Measurements from ENCODE around the gene ROBO4. TPM values are rescaled to one million over a fixed set of nuclear protein-coding genes. Genes with fewer than 3 reads are reported as not detected.

Gene ROBO4
- total and polyA plus RNA-seq, 2 of the 13 experiments (the other 11 are each of a cell fraction or from before 2014, with no cell fraction given): 0.07 to 1.1 TPM

- TF ChIP-seq PAXIP1 (CRISPR knock-in tag; conservative IDR thresholded peaks at IDR 0.05) (peak; percentile 80), ATF4 (CRISPR knock-in tag; IDR thresholded peaks at IDR 0.05) (peak in 1 of 2 experiments; percentile 3; a peak in 1 of 4 replicates), NR2F2 (IDR thresholded peaks at IDR 0.05; ENCODE audit: borderline replicate concordance, low read depth) (0 out of 2 replicates have a peak, but pooled peaks have one; percentile 17), EP300 (IDR thresholded peaks at IDR 0.05; ENCODE audit: low read depth in 2 of 2, low read length in 2 of 2) (peak in 1 of 2 experiments; percentile 53; a peak in 1 of 4 replicates), EP300 (CRISPR knock-in tag; IDR thresholded peaks at IDR 0.05; ENCODE audit: borderline replicate concordance) (no peak), KDM2A (CRISPR knock-in tag; IDR thresholded peaks at IDR 0.05; ENCODE audit: borderline replicate concordance, low read depth) (0 out of 2 replicates have a peak, but pooled peaks have one; percentile 23), ZNF503 (CRISPR knock-in tag; IDR thresholded peaks at IDR 0.05) (no peak), TEAD3 (CRISPR knock-in tag; optimal IDR thresholded peaks at IDR 0.05; ENCODE audit: borderline replicate concordance) (peak; percentile 88), PBX2 (CRISPR knock-in tag; IDR thresholded peaks at IDR 0.05) (no peak), ELF1 (CRISPR knock-in tag; IDR thresholded peaks at IDR 0.05) (peak; percentile 67), SOX5 (CRISPR knock-in tag; IDR thresholded peaks at IDR 0.05; ENCODE audit: borderline replicate concordance) (peak; percentile 94), ARID5B (CRISPR knock-in tag; IDR thresholded peaks at IDR 0.05) (peak; percentile 75), ETV5 (CRISPR knock-in tag; IDR thresholded peaks at IDR 0.05; ENCODE audit: borderline replicate concordance) (peak; percentile 88; the same call in 1 of the 2 replicates), ERF (CRISPR knock-in tag; IDR thresholded peaks at IDR 0.05) (0 out of 2 replicates have a peak, but pooled peaks have one; percentile 35), HMGA1 (CRISPR knock-in tag; conservative IDR thresholded peaks at IDR 0.05) (no peak), FOXA1 (IDR thresholded peaks at IDR 0.05) (no peak), FOXA1 (CRISPR knock-in tag; IDR thresholded peaks at IDR 0.05) (peak; percentile 29; the same call in 1 of the 2 replicates)
Observed at GRCh38 chr11:124898711-124899110, 1.0 kb upstream of the ROBO4 start (continued).

All from HepG2 (cell line).